HEK293T (cell line): Measurements from ENCODE around the gene TUBB1.

ENCODE experiments used
- ARNT ChIP-seq: fragments of 450-650 bp; IDR thresholded peaks from 2 replicates; pipeline ENCODE4 v1.6.1; 2017; ENCODE audit warnings: mild to moderate bottlenecking
- BHLHE40 ChIP-seq: fragments of 450-650 bp; IDR thresholded peaks from 2 replicates; pipeline ENCODE4 v1.6.1; 2016; ENCODE audit warnings: mild to moderate bottlenecking, moderate library complexity, borderline replicate concordance
- ELF4 ChIP-seq: fragments of 450-650 bp; IDR thresholded peaks from 2 replicates; pipeline ENCODE4 v1.6.1; 2017; ENCODE audit warnings: antibody characterized with exemption
- FOXA1 ChIP-seq: fragments of 450-650 bp; IDR thresholded peaks from 2 replicates; pipeline ENCODE4 v1.6.1; 2016; ENCODE audit warnings: mild to moderate bottlenecking
- FOXK2 ChIP-seq: fragments of 450-650 bp; IDR thresholded peaks from 2 replicates; pipeline ENCODE4 v1.6.1; 2016; ENCODE audit warnings: mild to moderate bottlenecking
- FOXM1 ChIP-seq: fragments of 450-650 bp; IDR thresholded peaks from 2 replicates; pipeline ENCODE4 v1.6.1; 2017; ENCODE audit warnings: mild to moderate bottlenecking, borderline replicate concordance
- HDGF ChIP-seq: fragments of 450-650 bp; IDR thresholded peaks from 2 replicates; pipeline ENCODE4 v1.6.1; 2017; ENCODE audit warnings: antibody characterized with exemption, borderline replicate concordance
- L3MBTL2 ChIP-seq: fragments of 450-650 bp; conservative IDR thresholded peaks from 2 replicates; pipeline ENCODE4 v1.6.1; 2016; ENCODE audit warnings: mild to moderate bottlenecking
- LEF1 ChIP-seq: fragments of 450-650 bp; IDR thresholded peaks from 2 replicates; pipeline ENCODE4 v1.6.1; 2017; ENCODE audit warnings: mild to moderate bottlenecking, borderline replicate concordance
- NFRKB ChIP-seq: fragments of 450-650 bp; IDR thresholded peaks from 2 replicates; pipeline ENCODE4 v1.6.1; 2016; ENCODE audit warnings: mild to moderate bottlenecking, moderate library complexity
- SP1 ChIP-seq: fragments of 450-650 bp; IDR thresholded peaks from 2 replicates; pipeline ENCODE4 v1.6.1; 2017
- SUZ12 ChIP-seq: fragments of 450-650 bp; IDR thresholded peaks from 2 replicates; pipeline ENCODE4 v1.6.1; 2016; ENCODE audit warnings: mild to moderate bottlenecking
- TARDBP ChIP-seq: fragments of 450-650 bp; IDR thresholded peaks from 2 replicates; pipeline ENCODE4 v1.6.1; 2016
- ZNF384 ChIP-seq: fragments of 450-650 bp; IDR thresholded peaks from 2 replicates; pipeline ENCODE4 v1.6.1; 2016

GRCh38 chr20:58997141-58997770 is 22.0 kb upstream of the TUBB1 start:
- TF ChIP-seq ELF4 (no peak), SP1 (no peak), ARNT (no peak), NFRKB (no peak), BHLHE40 (no peak), SUZ12 (no peak), LEF1 (no peak), FOXM1 (no peak), ZNF384 (no peak), HDGF (no peak), FOXA1 (no peak), TARDBP (no peak), L3MBTL2 (no peak), FOXK2 (no peak)
